H1 (cell line): ENCODE results near the gene L3MBTL1. TPM values are rescaled to one million over a fixed set of nuclear protein-coding genes. Genes with fewer than 3 reads are reported as not detected.

Experiments
- CTCF ChIA-PET: fragments of 300-600 bp; sonication (Branson Sonifier 250); formaldehyde crosslinking; loops from one replicate; lab custom pipeline; 2021; ENCODE audit not compliant: partially characterized antibody; lab: Charles Lee
- POLR2A ChIA-PET: fragments of 300-600 bp; sonication (Branson Sonifier 250); formaldehyde crosslinking; loops from one replicate; lab custom pipeline; 2021; ENCODE audit warnings: inconsistent platforms; ENCODE audit not compliant: partially characterized antibody; lab: Charles Lee
- DNase-seq, 2 experiments: peaks; one replicate each; pipeline versions ENCODE4 v3.0.0 to v3.0.0-alpha.2; 2010 to 2022; ENCODE audit warnings: low spot score in 2 of 2, low read depth in 1 of 2, mixed read lengths in 1 of 2
- FAIRE-seq: peaks from 2 replicates; lab custom pipeline; 2011; peaks lifted over from hg19 to GRCh38; lab: Jason Lieb, UNC
- H2AFZ ChIP-seq: 2 replicates; pipeline ENCODE4 v1.8.1; 2012; ENCODE audit warnings: low read length, inconsistent platforms
- H2AK5ac ChIP-seq: 2 replicates; pipeline ENCODE4 v1.6.1; 2013; ENCODE audit warnings: low read depth, low read length
- H2BK120ac ChIP-seq: replicated peaks from 2 replicates; pipeline ENCODE3; 2013; ENCODE audit warnings: low read depth, low read length, inconsistent platforms
- H2BK12ac ChIP-seq: 2 replicates; pipeline ENCODE4 v1.6.1; 2013; ENCODE audit warnings: low read depth, low read length
- H2BK15ac ChIP-seq: 2 replicates; pipeline ENCODE4 v1.6.1; 2013; ENCODE audit warnings: low read length
- H2BK20ac ChIP-seq: 2 replicates; pipeline ENCODE4 v1.6.1; 2013; ENCODE audit warnings: low read length
- H2BK5ac ChIP-seq: 2 replicates; pipeline ENCODE4 v1.6.1; 2013; ENCODE audit warnings: low read depth, low read length
- H3K14ac ChIP-seq: 2 replicates; pipeline ENCODE4 v1.6.1; 2013; ENCODE audit warnings: inconsistent platforms; ENCODE audit not compliant: insufficient read length
- H3K18ac ChIP-seq: 2 replicates; pipeline ENCODE4 v1.6.1; 2013; ENCODE audit warnings: low read length; ENCODE audit errors: extremely low read depth
- H3K23ac ChIP-seq: 2 replicates; pipeline ENCODE4 v1.6.1; 2013; ENCODE audit warnings: inconsistent platforms; ENCODE audit not compliant: insufficient read length
- H3K23me2 ChIP-seq: 2 replicates; pipeline ENCODE4 v1.6.1; 2013; ENCODE audit warnings: low read depth, low read length
- H3K27ac ChIP-seq: 2 replicates; pipeline ENCODE4 v1.6.1; 2011; ENCODE audit warnings: low read depth, low read length, inconsistent platforms
- H3K27me3 ChIP-seq, 4 experiments: replicated peaks in 1 of 4; 1 replicate in 1 of 4; 2 replicates in 3 of 4; pipeline versions ENCODE4 v1.6.1 to v1.8.1; 2011 to 2013; ENCODE audit warnings: low read length in 3 of 4, mild to moderate bottlenecking in 3 of 4, inconsistent platforms in 2 of 4, mixed read lengths in 2 of 4, moderate library complexity in 1 of 4; ENCODE audit not compliant: control insufficient read depth in 3 of 4, insufficient read depth in 3 of 4; ENCODE audit errors: extremely low read depth in 1 of 4
- H3K36me3 ChIP-seq, 4 experiments: 2 replicates each; pipeline versions ENCODE4 v1.6.1 to v1.8.1; 2011 to 2013; ENCODE audit warnings: mild to moderate bottlenecking in 4 of 4, low read length in 3 of 4, moderate library complexity in 2 of 4, control low read depth in 1 of 4, inconsistent platforms in 1 of 4; ENCODE audit not compliant: insufficient read depth in 4 of 4, control insufficient read depth in 2 of 4
- H3K4ac ChIP-seq: replicated peaks from 2 replicates; pipeline ENCODE3; 2013; ENCODE audit warnings: low read length, low read depth, mixed read lengths, inconsistent platforms; ENCODE audit not compliant: insufficient read length
- H3K4me1 ChIP-seq, 4 experiments: replicated peaks in 1 of 4; 1 replicate in 1 of 4; 2 replicates in 3 of 4; pipeline versions ENCODE4 v1.6.1 to v1.8.1; 2011 to 2013; ENCODE audit warnings: low read length in 3 of 4, inconsistent platforms in 2 of 4, mixed read lengths in 1 of 4; ENCODE audit not compliant: insufficient read depth in 4 of 4, control insufficient read depth in 3 of 4
- H3K4me2 ChIP-seq, 2 experiments: 2 replicates each; pipeline versions ENCODE4 v1.6.1 to v1.8.1; 2011 to 2013; ENCODE audit warnings: low read depth in 2 of 2, low read length in 2 of 2, control low read depth in 1 of 2, inconsistent platforms in 1 of 2, mild to moderate bottlenecking in 1 of 2; ENCODE audit not compliant: insufficient read depth in 1 of 2
- H3K4me3 ChIP-seq, 4 experiments: fragments of 200-600, 300-600 bp in 1 of 4; sonication (generic), shearing (Covaris generic), sonication (Bioruptor Twin) in 1 of 4; 2 replicates each; pipeline versions ENCODE4 v1.5.1 to v1.8.1; 2011 to 2016; ENCODE audit warnings: low read length in 4 of 4, low read depth in 3 of 4, control low read depth in 2 of 4, inconsistent platforms in 2 of 4, mild to moderate bottlenecking in 2 of 4, mixed read lengths in 1 of 4, moderate library complexity in 1 of 4; ENCODE audit not compliant: insufficient read depth in 2 of 4; ENCODE audit errors: extremely low read depth in 1 of 4
- H3K56ac ChIP-seq: replicated peaks from 2 replicates; pipeline ENCODE3; 2013; ENCODE audit warnings: low read depth, mild to moderate bottlenecking, mixed read lengths, low read length, inconsistent platforms; ENCODE audit not compliant: insufficient read length
- H3K79me1 ChIP-seq: 2 replicates; pipeline ENCODE4 v1.6.1; 2013; ENCODE audit warnings: low read depth, low read length, control low read depth
- H3K79me2 ChIP-seq, 2 experiments: 2 replicates each; pipeline versions ENCODE4 v1.6.1 to v1.8.1; 2012 to 2013; ENCODE audit warnings: low read length in 2 of 2, mild to moderate bottlenecking in 2 of 2, inconsistent platforms in 1 of 2; ENCODE audit not compliant: insufficient read depth in 2 of 2, control insufficient read depth in 1 of 2
- H3K9ac ChIP-seq, 4 experiments: replicated peaks in 1 of 4; 1 replicate in 1 of 4; 2 replicates in 3 of 4; pipeline versions ENCODE4 v1.6.1 to v1.8.1; 2011 to 2013; ENCODE audit warnings: low read depth in 3 of 4, low read length in 3 of 4, control low read depth in 2 of 4, mild to moderate bottlenecking in 2 of 4, moderate library complexity in 2 of 4, inconsistent platforms in 1 of 4; ENCODE audit errors: extremely low read depth in 1 of 4
- H3K9me3 ChIP-seq, 2 experiments: 2 replicates each; pipeline versions ENCODE4 v1.6.1 to v1.8.1; 2012 to 2013; ENCODE audit warnings: mild to moderate bottlenecking in 2 of 2, moderate library complexity in 2 of 2, control low read depth in 1 of 2, inconsistent platforms in 1 of 2, low read depth in 1 of 2, low read length in 1 of 2, mixed read lengths in 1 of 2; ENCODE audit not compliant: insufficient read depth in 2 of 2
- H4K20me1 ChIP-seq, 2 experiments: replicated peaks in 1 of 2; 2 replicates each; pipeline versions ENCODE3 to v1.8.1; 2011 to 2013; ENCODE audit warnings: inconsistent platforms in 2 of 2, low read length in 2 of 2, mild to moderate bottlenecking in 1 of 2; ENCODE audit not compliant: insufficient read depth in 2 of 2, control insufficient read depth in 1 of 2
- H4K5ac ChIP-seq: 2 replicates; pipeline ENCODE4 v1.6.1; 2013; ENCODE audit warnings: low read length, low read depth, mixed read lengths, inconsistent platforms; ENCODE audit not compliant: insufficient read length
- H4K8ac ChIP-seq: 2 replicates; pipeline ENCODE4 v1.8.0; 2013; ENCODE audit warnings: mild to moderate bottlenecking, moderate library complexity, low read length, inconsistent platforms; ENCODE audit not compliant: insufficient read depth; ENCODE audit errors: extremely low read depth
- H4K91ac ChIP-seq: replicated peaks from 2 replicates; pipeline ENCODE3; 2013; ENCODE audit warnings: low read length, mixed read lengths, inconsistent platforms; ENCODE audit not compliant: insufficient read length
- BACH1 ChIP-seq: IDR thresholded peaks from 2 replicates; pipeline ENCODE4 v1.6.1; 2012; ENCODE audit warnings: low read length, improper control_type of control experiment
- CTCF ChIP-seq, 3 experiments: IDR thresholded peaks; 1 replicate in 2 of 3; 2 replicates in 1 of 3; pipeline versions ENCODE4 v1.5.1 to v1.6.1; 2011; ENCODE audit warnings: low read length in 3 of 3, mild to moderate bottlenecking in 3 of 3, inconsistent platforms in 2 of 3, low read depth in 1 of 3, moderate library complexity in 1 of 3; ENCODE audit not compliant: insufficient read depth in 1 of 3; ENCODE audit errors: control extremely low read depth in 1 of 3
- E2F6 ChIP-seq: IDR thresholded peaks from 2 replicates; pipeline ENCODE4 v1.6.1; 2012; ENCODE audit warnings: inconsistent platforms
- GABPA ChIP-seq: IDR thresholded peaks from 2 replicates; pipeline ENCODE4 v1.6.1; 2011; ENCODE audit warnings: mild to moderate bottlenecking, low read length, moderate library complexity, borderline replicate concordance; ENCODE audit not compliant: insufficient read depth
- HDAC6 ChIP-seq: IDR thresholded peaks from one replicate; pipeline ENCODE4 v1.7.1; 2012; ENCODE audit warnings: low read depth, mild to moderate bottlenecking, inconsistent platforms, low read length, moderate library complexity
- JUN ChIP-seq: IDR thresholded peaks from 2 replicates; pipeline ENCODE4 v1.6.1; 2011; ENCODE audit warnings: low read depth, mild to moderate bottlenecking, improper control_type of control experiment, low read length
- MAFK ChIP-seq: IDR thresholded peaks from 2 replicates; pipeline ENCODE4 v1.6.1; 2012; ENCODE audit warnings: low read depth, mild to moderate bottlenecking, improper control_type of control experiment, low read length
- NANOG ChIP-seq: IDR thresholded peaks from 2 replicates; pipeline ENCODE4 v1.6.1; 2011; ENCODE audit warnings: low read length, low read depth, mild to moderate bottlenecking, inconsistent platforms; ENCODE audit not compliant: insufficient read depth, poor library complexity, severe bottlenecking
- SIX5 ChIP-seq: IDR thresholded peaks from 2 replicates; pipeline ENCODE4 v1.6.1; 2011; ENCODE audit warnings: mild to moderate bottlenecking, low read depth, low read length
- SP1 ChIP-seq: IDR thresholded peaks from 2 replicates; pipeline ENCODE4 v1.6.1; 2011; ENCODE audit warnings: low read depth, low read length
- WGBS, 2 experiments: shearing (Covaris generic) in 1 of 2; methylation state at CpG; one replicate each; pipeline versions ENCODE4 v1.1.6 to v1.1.7; 2013 to 2015; ENCODE audit warnings: low lambda C conversion rate in 2 of 2, mixed read lengths in 2 of 2, inconsistent platforms in 1 of 2, low coverage in 1 of 2, missing lambda C conversion rate in 1 of 2; ENCODE audit not compliant: insufficient replicate concordance in 2 of 2, insufficient coverage in 1 of 2, insufficient read length in 1 of 2; ENCODE audit errors: extremely low coverage in 1 of 2, missing lambda C conversion rate in 1 of 2; 5-methylcytosine and 5-hydroxymethylcytosine counted together
- polyA plus RNA-seq, 7 experiments: library from polyadenylated mRNA; depleted of rRNA in 3 of 7; stranded (reverse) in 5 of 7; unstranded in 2 of 7; fragments of >200 nt in 5 of 7; fragments of 200-250 nt in 2 of 7; gene quantifications; 1 replicate in 5 of 7; 2 replicates in 1 of 7; 4 replicates in 1 of 7; pipeline versions ENCODE4 v1.2.1 to v1.2.3, GENCODE V29; 2011 to 2013; ENCODE audit warnings: missing spikeins in 2 of 7, mixed read lengths in 2 of 7
- total RNA-seq: library from RNA; stranded (reverse); fragmentation: NEBNext Ultra II Directional; extraction: Animal tissue kit (Norgen Biotek cat#: 25700); gene quantifications from 2 replicates; pipeline ENCODE4 v1.2.1, GENCODE V29; 2021

The L3MBTL1 gene
- total and polyA plus RNA-seq, 2 of the 8 experiments (the other 6 are each of a cell fraction or from before 2014, with no cell fraction given), result 11.9 to 17.0 TPM

- Histone ChIP-seq H2AK5ac (no peak overlapping the region), H3K9ac (no peak overlapping the region), H3K79me2 (no peaks in the 10 kb centered on the region), H3K23ac (no peak overlapping the region), H4K5ac (no peak overlapping the region), H3K56ac (no peak overlapping the region), H2BK20ac (no peak overlapping the region), H3K27ac (no peak overlapping the region), H4K8ac (no peak overlapping the region), H3K4me1 (no peaks in the 10 kb centered on the region), H4K91ac (no peak overlapping the region), H3K23me2 (no peaks in the 10 kb centered on the region), H3K14ac (no peak overlapping the region), H3K36me3 (peaks cover 0 to 14% (median 5%) of the 10 kb centered on the region in 4 experiments; a peak in 4 of 8 replicates), H3K4me2 (no peak overlapping the region), H3K4ac (no peak overlapping the region), H2BK12ac (no peak overlapping the region), H2BK15ac (no peak overlapping the region), H2BK120ac (no peak overlapping the region), H4K20me1 (peaks cover 3 to 4% of the 10 kb centered on the region in 2 experiments), H2AFZ (no peak overlapping the region), H3K9me3 (no peaks in the 10 kb centered on the region), H3K79me1 (no peaks in the 10 kb centered on the region), H2BK5ac (no peak overlapping the region), H3K18ac (no peak overlapping the region), H3K27me3 (no peaks in the 10 kb centered on the region), H3K4me3 (no peak overlapping the region)
- ChIA-PET CTCF (interaction anchor here (0.5 to 6.5 kb wide), 19 partner anchors 9 to 220 kb away, joined by 3 to 54 read pairs (median 6); partner anchors contain the start of gene L3MBTL1), POLR2A (interaction anchor here (1.0 to 5.2 kb wide), 3 partner anchors 11 to 81 kb away, joined by 3 to 23 read pairs (median 4); partner anchors contain the start of gene SRSF6)
- WGBS, 2 experiments, result 71% methylated on average over 2 of the region's 2 CpGs; no CpG with 5 or more reads in 1 of the 2 experiments
- FAIRE-seq, result no peak
- no peak for DNase-seq
- TF ChIP-seq E2F6 (no peak), CTCF (IDR thresholded peaks at IDR 0.05; ENCODE audit: control extremely low read depth in 1 of 3, insufficient read depth in 1 of 3, low read depth in 1 of 3, low read length in 3 of 3) (no peak), SP1 (no peak), SIX5 (no peak), GABPA (no peak), MAFK (no peak), JUN (no peak), HDAC6 (no peak), BACH1 (no peak), NANOG (no peak)
Observed at GRCh38 chr20:43536817-43537440, 29.4 kb downstream of the L3MBTL1 start.
